Thyroid gland (tissue), 4 donors: ENCODE results near the gene MRPL12.

Source experiments
- POLR2A ChIP-seq, 2 donors: fragments of 450-650 bp; IDR thresholded peaks; one replicate each; pipeline ENCODE4 v1.6.1; 2017; ENCODE audit warnings: antibody characterized with exemption in 2 of 2, mild to moderate bottlenecking in 2 of 2, moderate library complexity in 1 of 2
- TF ChIP-seq, protein P1 (sequence below), 6 experiments: fragments of 200-600 bp in 3 of 6; fragments of 450-650 bp in 3 of 6; sonication (generic) in 3 of 6; IDR thresholded peaks; one replicate each; pipeline ENCODE4 v1.5.1; 2016 to 2019; ENCODE audit warnings: antibody characterized with exemption in 6 of 6, mild to moderate bottlenecking in 2 of 6, inconsistent platforms in 1 of 6, moderate library complexity in 1 of 6

DNA sequence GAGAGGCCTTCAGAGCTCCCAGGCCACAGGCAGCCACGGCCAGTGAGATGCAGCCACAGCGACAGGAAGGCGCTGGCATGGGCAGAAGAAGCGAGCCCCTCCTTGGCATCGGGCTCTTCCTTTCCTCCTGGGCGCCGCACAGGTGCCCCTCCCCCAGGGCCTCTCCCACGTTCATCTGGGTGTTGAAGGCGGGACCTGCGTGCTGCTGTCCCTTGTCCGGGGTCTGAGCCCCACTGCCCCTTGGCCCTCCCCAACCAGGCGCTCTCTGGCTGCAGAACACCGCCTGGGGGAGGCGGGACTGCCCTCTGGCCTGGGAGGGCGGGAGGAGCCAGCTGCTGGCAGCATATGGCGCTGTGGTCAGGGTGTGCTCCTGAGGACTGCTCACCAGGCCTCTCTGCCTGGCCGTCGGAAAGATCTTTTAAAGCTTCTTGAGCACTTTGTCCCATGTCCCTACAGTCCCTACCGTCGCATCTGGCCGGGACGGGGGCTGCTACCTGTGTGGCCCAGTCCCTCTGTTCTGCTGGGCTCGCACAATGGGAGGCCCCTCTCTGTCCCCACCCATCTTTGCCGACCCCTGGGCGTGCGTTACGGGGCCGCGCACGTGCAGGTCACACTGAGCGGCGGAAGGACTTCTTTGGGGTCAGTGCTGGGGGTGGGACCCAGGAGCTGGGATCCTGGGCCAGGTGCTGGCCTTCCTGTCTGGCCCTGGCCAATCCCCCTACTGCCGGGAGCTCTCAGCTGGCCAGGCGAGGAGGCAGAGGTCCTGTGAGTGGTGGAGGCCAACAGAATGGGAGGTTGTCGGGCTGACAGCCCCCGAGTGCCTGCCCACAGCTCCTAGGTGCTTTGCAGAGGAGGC lies 10.6 kb downstream of the MRPL12 start:
- TF ChIP-seq, protein P1, sequence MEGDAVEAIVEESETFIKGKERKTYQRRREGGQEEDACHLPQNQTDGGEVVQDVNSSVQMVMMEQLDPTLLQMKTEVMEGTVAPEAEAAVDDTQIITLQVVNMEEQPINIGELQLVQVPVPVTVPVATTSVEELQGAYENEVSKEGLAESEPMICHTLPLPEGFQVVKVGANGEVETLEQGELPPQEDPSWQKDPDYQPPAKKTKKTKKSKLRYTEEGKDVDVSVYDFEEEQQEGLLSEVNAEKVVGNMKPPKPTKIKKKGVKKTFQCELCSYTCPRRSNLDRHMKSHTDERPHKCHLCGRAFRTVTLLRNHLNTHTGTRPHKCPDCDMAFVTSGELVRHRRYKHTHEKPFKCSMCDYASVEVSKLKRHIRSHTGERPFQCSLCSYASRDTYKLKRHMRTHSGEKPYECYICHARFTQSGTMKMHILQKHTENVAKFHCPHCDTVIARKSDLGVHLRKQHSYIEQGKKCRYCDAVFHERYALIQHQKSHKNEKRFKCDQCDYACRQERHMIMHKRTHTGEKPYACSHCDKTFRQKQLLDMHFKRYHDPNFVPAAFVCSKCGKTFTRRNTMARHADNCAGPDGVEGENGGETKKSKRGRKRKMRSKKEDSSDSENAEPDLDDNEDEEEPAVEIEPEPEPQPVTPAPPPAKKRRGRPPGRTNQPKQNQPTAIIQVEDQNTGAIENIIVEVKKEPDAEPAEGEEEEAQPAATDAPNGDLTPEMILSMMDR (IDR thresholded peaks at IDR 0.05) = no peak
- TF ChIP-seq POLR2A (IDR thresholded peaks at IDR 0.05) = no peak
